OCI-LY7 (cell line): ENCODE measurements around the gene GNAQ.

Experiments
- CTCF ChIP-seq: fragments of 200-600 bp; sonication (generic); conservative IDR thresholded peaks from 2 replicates; pipeline ENCODE4 v1.5.1; 2014; ENCODE audit warnings: mild to moderate bottlenecking, antibody characterized with exemption, low read length, moderate library complexity, mixed read lengths
- EZH2phosphoT487 ChIP-seq: fragments of 200-600 bp; sonication (generic); IDR thresholded peaks from 2 replicates; pipeline ENCODE4 v1.6.1; 2018; ENCODE audit warnings: low read depth, borderline replicate concordance, mild to moderate bottlenecking, mixed run types, antibody characterized with exemption, low read length, moderate library complexity, mixed read lengths

GRCh38 chr9:77947651-77948050 is 84.0 kb downstream of the GNAQ start:
- TF ChIP-seq EZH2phosphoT487 (no peak), CTCF (no peak)
